ENCODE measurements around the gene ANP32A.

GRCh38 chr15:68782589-68783161, 38.0 kb downstream of the ANP32A start:
- TF ChIP-seq CTCF (IDR thresholded peaks at IDR 0.05 in 4 of 5, conservative IDR thresholded peaks at IDR 0.05 in 1 of 5) = no peak
- TF ChIP-seq POLR2A (IDR thresholded peaks at IDR 0.05) = no peak
